Measurements from ENCODE around the gene DCUN1D4. TPM values are rescaled to one million over a fixed set of nuclear protein-coding genes. Genes with fewer than 3 reads are reported as not detected.

The DCUN1D4 gene
- polyA plus RNA-seq, 1 of the 3 experiments (the other 2 are of a cell fraction): 42.9 TPM

DNA sequence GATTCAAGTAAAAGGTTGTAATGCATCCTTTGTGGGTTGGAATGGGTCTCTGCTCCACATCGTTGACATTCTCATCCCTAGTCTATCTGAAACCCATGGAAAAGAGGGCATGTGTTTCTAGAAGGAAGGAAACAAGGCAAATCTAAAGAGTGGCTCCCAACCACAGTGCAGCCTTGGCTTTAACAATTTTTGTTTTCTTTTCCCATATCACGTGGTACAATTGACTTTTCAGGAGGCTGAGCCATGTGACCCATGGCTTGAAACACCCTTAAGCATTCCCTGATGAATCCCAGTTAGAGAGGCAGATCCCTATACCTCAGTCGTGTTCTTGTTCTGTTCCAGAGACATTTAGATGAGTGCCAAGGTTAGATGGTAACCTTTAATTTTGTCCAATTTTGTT lies 12.8 kb downstream of the DCUN1D4 start:
- Histone ChIP-seq H3K4me2 (no peak overlapping the region), H3K9me2 (no peaks in the 10 kb centered on the region), H2AFZ (ENCODE audit: low read depth) (no peak overlapping the region), H3K4me3 (ENCODE audit: low read depth in 2 of 2, low read length in 1 of 2) (no peak overlapping the region), H3K36me3 (replicated peaks in 1 of 2; ENCODE audit: control insufficient read depth in 1 of 2, insufficient read depth in 2 of 2, low read length in 1 of 2) (peaks cover 3 to 23% of the 10 kb centered on the region in 2 experiments), H3K9ac (no peak overlapping the region), H3K27me3 (ENCODE audit: insufficient read depth) (no peaks in the 10 kb centered on the region), H4K20me1 (ENCODE audit: insufficient read depth) (peaks cover 94% of the 10 kb centered on the region), H3F3A (replicated peaks; ENCODE audit: insufficient read depth) (no peaks in the 10 kb centered on the region), H3K4me1 (ENCODE audit: control insufficient read depth in 1 of 2, insufficient read depth in 2 of 2, low read depth in 1 of 2, low read length in 1 of 2) (peaks cover 5 to 16% of the 10 kb centered on the region in 2 experiments; a peak in 3 of 4 replicates), H3K9me3 (no peaks in the 10 kb centered on the region), H3K27ac (ENCODE audit: low read depth in 2 of 2, low read length in 1 of 2) (no peak overlapping the region), H3K79me2 (ENCODE audit: insufficient read depth) (peaks cover 100% of the 10 kb centered on the region)
- no peak for DNase-seq
- TF ChIP-seq, protein P1, sequence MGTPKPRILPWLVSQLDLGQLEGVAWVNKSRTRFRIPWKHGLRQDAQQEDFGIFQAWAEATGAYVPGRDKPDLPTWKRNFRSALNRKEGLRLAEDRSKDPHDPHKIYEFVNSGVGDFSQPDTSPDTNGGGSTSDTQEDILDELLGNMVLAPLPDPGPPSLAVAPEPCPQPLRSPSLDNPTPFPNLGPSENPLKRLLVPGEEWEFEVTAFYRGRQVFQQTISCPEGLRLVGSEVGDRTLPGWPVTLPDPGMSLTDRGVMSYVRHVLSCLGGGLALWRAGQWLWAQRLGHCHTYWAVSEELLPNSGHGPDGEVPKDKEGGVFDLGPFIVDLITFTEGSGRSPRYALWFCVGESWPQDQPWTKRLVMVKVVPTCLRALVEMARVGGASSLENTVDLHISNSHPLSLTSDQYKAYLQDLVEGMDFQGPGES (IDR thresholded peaks at IDR 0.05; ENCODE audit: low read depth, low read length): no peak
- TF ChIP-seq, protein P2, sequence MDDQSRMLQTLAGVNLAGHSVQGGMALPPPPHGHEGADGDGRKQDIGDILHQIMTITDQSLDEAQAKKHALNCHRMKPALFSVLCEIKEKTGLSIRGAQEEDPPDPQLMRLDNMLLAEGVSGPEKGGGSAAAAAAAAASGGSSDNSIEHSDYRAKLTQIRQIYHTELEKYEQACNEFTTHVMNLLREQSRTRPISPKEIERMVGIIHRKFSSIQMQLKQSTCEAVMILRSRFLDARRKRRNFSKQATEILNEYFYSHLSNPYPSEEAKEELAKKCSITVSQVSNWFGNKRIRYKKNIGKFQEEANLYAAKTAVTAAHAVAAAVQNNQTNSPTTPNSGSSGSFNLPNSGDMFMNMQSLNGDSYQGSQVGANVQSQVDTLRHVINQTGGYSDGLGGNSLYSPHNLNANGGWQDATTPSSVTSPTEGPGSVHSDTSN (IDR thresholded peaks at IDR 0.05): no peak
- TF ChIP-seq RFX5 (IDR thresholded peaks at IDR 0.05; ENCODE audit: low read length) (no peak), GABPA (IDR thresholded peaks at IDR 0.05; ENCODE audit: low read depth) (no peak), RAD21 (IDR thresholded peaks at IDR 0.05; ENCODE audit: low read length) (no peak), MXI1 (IDR thresholded peaks at IDR 0.05; ENCODE audit: low read depth, low read length) (no peak), SMC3 (IDR thresholded peaks at IDR 0.05; ENCODE audit: low read depth, low read length) (no peak), MEF2A (IDR thresholded peaks at IDR 0.05; ENCODE audit: borderline replicate concordance, low read depth) (no peak), RCOR1 (IDR thresholded peaks at IDR 0.05; ENCODE audit: low read length) (no peak), TAF1 (IDR thresholded peaks at IDR 0.05; ENCODE audit: borderline replicate concordance, low read depth, low read length) (no peak), NRF1 (IDR thresholded peaks at IDR 0.05; ENCODE audit: low read depth, low read length) (no peak), EZH2phosphoT487 (IDR thresholded peaks at IDR 0.05; ENCODE audit: borderline replicate concordance, low read depth) (no peak), NFIC (IDR thresholded peaks at IDR 0.05; ENCODE audit: borderline replicate concordance) (no peak), TCF12 (IDR thresholded peaks at IDR 0.05) (no peak), YY1 (IDR thresholded peaks at IDR 0.05; ENCODE audit: low read depth) (no peak), GATA2 (CRISPR knock-in tag; IDR thresholded peaks at IDR 0.05) (no peak), POLR2AphosphoS5 (IDR thresholded peaks at IDR 0.05; ENCODE audit: low read depth, low read length) (no peak)
- TF ChIP-seq, protein P3, sequence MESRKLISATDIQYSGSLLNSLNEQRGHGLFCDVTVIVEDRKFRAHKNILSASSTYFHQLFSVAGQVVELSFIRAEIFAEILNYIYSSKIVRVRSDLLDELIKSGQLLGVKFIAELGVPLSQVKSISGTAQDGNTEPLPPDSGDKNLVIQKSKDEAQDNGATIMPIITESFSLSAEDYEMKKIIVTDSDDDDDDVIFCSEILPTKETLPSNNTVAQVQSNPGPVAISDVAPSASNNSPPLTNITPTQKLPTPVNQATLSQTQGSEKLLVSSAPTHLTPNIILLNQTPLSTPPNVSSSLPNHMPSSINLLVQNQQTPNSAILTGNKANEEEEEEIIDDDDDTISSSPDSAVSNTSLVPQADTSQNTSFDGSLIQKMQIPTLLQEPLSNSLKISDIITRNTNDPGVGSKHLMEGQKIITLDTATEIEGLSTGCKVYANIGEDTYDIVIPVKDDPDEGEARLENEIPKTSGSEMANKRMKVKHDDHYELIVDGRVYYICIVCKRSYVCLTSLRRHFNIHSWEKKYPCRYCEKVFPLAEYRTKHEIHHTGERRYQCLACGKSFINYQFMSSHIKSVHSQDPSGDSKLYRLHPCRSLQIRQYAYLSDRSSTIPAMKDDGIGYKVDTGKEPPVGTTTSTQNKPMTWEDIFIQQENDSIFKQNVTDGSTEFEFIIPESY (IDR thresholded peaks at IDR 0.05; ENCODE audit: borderline replicate concordance, low read depth): no peak
- TF ChIP-seq, protein P4, sequence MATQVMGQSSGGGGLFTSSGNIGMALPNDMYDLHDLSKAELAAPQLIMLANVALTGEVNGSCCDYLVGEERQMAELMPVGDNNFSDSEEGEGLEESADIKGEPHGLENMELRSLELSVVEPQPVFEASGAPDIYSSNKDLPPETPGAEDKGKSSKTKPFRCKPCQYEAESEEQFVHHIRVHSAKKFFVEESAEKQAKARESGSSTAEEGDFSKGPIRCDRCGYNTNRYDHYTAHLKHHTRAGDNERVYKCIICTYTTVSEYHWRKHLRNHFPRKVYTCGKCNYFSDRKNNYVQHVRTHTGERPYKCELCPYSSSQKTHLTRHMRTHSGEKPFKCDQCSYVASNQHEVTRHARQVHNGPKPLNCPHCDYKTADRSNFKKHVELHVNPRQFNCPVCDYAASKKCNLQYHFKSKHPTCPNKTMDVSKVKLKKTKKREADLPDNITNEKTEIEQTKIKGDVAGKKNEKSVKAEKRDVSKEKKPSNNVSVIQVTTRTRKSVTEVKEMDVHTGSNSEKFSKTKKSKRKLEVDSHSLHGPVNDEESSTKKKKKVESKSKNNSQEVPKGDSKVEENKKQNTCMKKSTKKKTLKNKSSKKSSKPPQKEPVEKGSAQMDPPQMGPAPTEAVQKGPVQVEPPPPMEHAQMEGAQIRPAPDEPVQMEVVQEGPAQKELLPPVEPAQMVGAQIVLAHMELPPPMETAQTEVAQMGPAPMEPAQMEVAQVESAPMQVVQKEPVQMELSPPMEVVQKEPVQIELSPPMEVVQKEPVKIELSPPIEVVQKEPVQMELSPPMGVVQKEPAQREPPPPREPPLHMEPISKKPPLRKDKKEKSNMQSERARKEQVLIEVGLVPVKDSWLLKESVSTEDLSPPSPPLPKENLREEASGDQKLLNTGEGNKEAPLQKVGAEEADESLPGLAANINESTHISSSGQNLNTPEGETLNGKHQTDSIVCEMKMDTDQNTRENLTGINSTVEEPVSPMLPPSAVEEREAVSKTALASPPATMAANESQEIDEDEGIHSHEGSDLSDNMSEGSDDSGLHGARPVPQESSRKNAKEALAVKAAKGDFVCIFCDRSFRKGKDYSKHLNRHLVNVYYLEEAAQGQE (IDR thresholded peaks at IDR 0.05; ENCODE audit: low read depth, low read length): no peak
- CTCF ChIA-PET: interaction anchor here (0.5 kb wide), 1 partner anchor 258 kb away, joined by 3 read pairs; no protein-coding TSS in a partner anchor
- POLR2A ChIA-PET: no interaction called here
- 90% methylated on average over 3 of the region's 3 CpGs for WGBS (ENCODE audit: low lambda C conversion rate)
